Stimulated activated CD4-positive, alpha-beta T cell treated with anti-CD3 and anti-CD28 coated beads, Interleukin-4, amount 100 ng/mL, for 24 hours (primary cell): Measurements from ENCODE around the gene ADGRB2.

Source experiments
- DNase-seq: peaks from one replicate; pipeline ENCODE4 v3.0.0-alpha.2; 2020

ADGRB2 gene

DNA sequence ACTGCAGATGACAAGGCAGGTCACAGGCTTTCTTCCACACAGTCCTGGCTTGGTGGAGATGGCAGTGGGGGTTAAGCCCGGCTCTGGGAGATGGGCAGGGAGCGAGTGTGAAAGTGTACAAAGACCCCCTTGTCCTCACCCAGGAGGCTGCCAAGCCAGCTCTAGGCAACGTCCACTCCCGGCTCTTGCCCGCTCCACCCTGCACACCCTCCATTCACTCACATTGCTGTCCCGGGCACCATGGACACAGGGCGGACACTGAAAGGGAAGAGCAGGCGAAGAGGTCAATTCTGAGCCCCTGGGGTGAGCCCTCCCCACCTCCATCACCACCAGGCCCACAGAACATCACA is 69.2 kb downstream of the ADGRB2 start:
- DNase-seq, result no peak

DNA sequence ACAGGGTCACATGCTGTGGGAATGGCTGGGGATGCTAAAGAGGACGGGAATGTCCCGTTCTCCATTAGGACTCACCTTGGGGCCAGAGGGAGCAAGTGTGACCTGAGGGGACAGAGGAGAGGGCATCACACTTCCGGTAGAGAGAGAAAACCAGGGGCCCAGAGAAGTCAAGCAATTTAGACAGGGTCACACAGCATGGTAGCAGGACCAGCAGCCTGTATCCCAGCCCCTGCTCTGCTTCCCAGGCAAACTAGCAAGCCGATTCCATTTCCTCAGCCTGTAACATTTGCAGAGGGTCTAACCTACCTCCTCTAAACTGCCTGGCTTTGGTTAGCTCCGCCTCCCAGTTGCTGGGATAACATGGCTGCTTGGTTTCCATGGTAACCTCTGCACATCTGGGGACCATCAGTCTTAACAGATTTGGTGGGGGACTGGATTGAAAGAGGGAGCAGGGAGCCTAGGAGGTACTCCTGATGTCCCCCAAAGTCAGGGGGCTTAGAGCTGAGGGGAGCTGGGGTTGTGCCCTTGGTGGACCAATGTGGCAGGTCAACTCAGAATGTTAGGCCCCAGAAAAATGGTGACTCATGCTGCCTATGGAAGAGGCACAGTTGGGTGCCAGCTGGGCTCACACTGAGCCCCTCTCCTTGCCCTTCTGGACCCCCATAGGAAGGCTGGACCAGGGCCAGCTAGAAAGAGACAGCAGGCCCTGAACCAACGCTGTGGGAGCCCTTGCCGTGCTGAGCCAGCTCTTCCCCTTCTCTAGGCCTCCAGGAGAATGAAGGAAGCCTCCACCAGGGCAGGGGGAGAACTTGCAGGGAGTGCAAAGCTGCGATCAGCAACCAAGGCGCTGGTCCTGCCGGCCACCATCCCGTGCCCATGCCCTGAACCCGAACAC is 69.8 kb downstream of the ADGRB2 start:
- no peak for DNase-seq

DNA sequence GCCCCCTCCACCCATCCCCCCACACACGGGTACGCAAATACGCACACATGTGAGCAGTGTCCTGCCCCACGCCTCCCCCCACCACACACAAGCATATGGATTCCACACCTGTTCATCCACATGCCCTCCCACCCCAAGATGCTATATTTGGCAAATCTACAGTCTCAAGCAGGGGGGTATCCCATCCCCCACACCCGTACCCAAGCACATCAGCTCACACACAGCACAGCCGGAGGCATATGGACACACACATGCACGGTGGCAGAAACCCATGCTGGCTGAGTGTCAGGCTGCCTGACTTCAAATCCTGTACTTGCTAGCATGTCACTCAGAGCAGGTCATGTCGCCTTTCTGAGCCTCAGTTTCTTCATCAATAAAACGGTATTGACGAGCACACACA is 70.9 kb downstream of the ADGRB2 start:
- DNase-seq, result no peak

DNA sequence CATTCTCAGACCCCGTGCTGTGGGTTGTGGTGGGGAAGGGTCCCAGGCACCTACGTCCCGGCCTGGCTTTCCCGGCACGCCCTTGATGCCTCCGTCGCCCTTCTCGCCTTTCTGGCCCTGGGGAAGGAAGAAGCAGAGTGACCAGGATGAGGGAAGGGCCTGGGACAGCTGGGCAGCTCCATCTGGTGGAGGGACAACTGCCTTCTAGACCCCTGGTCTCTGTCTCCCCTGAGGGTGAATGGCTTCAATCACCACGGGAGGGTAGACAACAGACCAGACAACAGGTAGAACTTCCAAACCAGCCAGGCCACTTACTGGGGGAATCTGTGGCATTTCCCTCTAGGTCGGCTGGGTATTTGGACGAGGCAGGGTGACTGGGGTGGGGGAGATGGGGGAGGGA is 72.2 kb downstream of the ADGRB2 start:
- DNase-seq, result no peak

DNA sequence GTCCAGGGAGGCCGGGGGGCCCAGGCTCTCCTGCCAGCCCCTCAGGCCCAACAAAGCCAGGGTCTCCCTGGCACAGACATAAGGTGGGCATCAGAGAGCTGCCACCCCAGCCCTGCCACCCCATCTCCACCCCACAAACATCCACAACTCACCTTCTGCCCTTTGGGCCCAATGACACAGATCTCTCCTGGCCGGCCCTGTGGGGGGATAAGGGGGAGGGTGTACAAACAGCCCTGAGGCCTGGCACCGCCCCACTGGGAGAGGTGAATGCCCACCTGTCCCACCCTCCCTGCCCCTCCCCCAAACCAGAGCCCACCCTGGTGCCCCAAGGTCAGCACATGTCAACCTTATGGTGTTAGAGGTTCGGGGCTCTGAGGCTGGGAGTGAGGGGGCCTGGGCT is 72.7 kb downstream of the ADGRB2 start:
- DNase-seq, result no peak

DNA sequence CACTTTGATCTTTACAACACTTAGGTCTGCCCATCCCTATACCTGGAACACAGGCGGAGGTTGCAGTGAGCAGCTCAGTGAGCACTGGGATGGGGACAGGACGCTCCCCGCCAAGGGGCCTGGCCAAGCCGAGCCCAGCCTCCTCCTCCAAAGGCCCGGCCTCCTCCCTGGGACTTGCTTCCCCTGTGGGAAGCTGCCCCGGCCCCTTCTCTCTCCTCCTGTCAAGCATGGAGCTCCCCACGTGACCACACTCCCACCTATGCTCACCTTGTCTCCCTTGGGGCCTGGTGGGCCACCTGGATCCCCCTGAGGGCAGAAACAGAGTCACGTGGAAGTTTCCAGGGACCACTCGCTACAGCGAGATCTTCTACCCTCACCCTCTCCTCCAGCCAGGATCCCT is 73.2 kb downstream of the ADGRB2 start:
- DNase-seq, result no peak

DNA sequence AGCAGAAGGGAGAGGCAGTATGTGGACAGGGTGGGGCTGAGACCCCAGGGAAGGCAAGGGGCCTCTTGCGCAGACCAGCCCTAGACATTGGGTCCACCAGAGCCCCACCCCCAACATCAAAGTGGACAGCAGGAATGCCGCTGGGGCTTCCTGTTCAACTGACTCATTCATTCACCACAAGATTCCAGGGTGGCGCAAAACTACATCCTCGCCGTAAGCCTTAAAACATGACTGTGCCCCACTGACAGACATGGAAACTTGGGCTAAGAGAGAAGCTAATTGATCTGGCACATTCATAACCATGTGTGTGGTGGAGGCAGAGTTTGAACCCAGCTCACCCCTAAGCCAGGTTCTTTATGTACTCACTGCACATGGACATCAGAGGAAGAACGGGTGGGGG is 74.3 kb downstream of the ADGRB2 start:
- no peak for DNase-seq

DNA sequence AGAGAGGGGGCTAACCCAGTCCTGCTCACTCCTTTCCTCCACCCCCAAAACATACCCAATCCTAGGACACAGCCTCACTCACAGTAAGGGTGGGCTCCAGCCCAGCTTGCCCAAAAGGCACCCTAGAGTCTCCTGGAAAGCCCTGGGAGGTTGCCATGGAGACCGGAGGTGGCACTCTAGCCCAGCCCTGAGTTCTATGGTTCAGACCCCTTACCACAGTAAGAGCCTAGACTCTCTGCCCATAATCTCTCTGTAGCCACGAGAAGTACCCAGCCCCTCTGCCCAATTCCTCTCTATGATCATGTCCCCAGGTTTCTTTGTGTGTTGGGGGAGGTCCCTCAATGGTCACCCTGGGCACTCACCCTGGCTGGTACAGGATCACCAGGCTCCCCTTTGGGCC is 74.8 kb downstream of the ADGRB2 start:
- DNase-seq, result no peak

DNA sequence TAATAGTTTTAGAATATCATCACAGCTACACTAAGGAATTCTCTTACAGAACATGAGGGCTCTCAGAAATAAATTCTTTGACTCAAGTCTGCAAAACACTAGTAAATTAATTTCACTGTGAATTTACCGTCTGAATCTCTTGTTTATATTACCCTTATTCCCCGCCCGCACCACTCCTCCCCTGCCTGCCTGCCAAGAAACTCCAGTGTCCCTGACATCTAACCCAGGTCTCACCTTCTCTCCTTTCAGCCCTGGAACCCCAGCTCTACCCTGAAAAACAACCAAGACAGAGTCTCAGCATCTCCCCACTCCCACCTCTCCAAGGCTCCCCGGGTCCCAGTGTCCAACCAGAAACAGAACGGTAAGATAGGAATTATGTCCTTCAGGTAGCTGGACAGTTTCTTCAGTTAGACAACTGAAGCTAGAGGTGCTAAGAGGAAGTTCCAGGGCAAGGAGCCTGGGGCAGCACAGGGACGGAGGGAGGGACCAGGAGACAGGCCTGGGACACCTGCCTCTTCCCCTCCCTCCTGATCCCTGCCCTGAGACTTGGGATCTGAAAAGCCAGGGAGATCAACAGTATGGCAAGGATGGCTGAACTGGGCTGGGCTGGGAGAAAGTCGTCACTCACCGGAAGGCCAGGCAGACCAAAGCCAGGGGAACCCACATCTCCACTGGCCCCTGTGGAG is 75.8 kb downstream of the ADGRB2 start:
- no peak for DNase-seq

DNA sequence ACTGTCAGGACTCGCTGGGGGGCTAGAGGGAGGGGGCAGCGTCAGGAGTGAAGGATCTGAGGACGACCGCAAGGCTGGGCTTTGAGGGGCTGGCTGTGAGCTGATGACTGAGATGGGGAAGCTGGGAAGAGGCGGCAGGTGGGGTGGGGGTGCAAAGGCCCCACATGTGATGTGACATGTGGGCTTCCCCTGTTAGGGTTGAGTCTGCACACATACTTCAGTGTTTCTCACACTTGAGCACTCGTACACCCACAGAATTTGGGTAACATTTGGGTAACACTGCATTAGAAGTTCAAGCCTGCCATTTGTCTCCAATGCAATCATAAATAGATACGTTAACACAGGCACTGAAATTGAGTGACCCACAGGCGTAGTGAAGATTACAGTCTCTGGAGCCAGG is 76.5 kb downstream of the ADGRB2 start:
- no peak for DNase-seq

DNA sequence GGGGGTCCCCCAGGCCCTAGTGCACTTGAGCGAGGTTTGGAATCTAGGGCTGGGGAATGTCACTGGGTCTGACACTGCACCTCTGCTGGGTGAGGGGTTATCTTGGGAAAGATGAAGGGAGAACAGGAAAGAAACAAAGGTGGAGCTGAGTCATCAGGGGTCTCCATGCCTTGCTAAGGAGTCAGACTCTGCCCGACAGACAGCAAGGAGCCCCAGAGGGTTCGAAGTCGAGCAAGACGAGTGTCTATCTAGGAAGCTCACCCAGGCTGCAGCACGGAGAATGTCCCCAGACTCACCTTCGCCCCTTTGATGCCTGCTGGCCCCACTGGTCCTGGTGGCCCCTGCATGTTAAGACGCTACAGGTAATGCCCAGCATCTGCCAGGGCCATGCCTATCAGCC is 78.3 kb downstream of the ADGRB2 start:
- no peak for DNase-seq

DNA sequence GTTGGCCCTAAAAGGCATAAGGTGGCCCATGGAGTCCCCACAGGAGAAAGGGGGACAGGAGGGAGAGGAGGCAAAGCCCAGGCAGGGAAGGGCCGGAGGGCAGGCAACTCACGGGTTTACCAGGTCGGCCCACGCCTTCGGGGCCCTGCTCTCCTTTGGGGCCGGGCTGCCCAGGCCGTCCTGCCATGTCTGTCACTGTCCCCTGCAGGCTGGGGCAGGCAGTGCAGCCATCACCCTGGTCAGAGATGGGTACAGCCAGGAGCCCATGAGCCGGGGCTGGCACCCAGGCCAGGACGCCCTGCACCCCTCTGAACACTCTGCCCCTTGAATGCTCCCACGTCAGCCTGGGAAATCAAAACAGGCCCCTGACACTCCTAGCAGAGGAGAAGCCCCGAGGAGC is 80.1 kb downstream of the ADGRB2 start:
- no peak for DNase-seq

DNA sequence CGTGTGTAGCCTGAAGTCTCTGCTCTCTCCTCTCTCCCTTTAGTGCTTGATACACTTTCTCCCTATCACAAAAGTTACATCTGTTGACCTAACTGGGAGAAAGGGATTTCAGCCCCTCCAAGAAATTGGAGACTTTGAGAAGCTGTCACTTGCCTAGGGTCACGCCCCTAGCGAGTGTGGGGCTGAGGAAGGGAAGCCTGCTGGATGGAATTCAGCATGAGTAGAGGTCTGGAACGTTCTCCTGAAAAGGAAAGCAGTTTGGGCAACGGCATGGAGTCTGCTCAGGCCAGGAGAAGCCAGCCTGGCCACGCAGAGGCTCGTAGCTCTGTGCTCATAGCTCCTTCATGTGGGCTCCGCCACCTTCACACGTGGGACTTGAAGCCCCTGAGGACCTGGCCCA is 82.7 kb downstream of the ADGRB2 start:
- DNase-seq, result no peak

DNA sequence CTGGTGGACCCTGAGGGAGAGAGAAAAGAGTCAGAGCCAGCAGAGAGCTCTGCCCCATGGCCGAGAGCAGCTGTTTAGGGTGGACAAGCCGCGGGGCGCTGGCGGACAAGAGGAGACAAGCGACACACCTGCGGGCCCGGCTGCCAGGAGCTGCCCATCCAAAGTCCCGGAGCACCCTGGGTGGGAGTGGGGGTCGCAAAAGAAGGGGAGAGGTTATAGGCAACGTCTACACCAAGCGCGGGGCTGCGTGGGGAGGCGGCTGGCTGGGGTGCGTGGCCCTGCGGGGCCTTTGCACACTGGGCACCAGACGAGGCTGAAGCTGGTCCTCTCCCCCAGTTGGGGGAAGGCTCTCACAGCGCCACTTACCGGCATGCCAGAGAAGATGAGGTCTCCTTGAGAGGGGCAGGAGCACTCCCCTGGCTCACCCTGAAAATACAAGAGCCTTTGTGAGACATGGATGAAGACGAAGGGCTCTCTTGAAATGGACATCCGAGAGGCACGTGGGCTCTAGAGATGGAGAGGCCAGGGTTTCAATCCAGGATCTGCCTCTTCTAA is 84.4 kb downstream of the ADGRB2 start:
- no peak for DNase-seq

DNA sequence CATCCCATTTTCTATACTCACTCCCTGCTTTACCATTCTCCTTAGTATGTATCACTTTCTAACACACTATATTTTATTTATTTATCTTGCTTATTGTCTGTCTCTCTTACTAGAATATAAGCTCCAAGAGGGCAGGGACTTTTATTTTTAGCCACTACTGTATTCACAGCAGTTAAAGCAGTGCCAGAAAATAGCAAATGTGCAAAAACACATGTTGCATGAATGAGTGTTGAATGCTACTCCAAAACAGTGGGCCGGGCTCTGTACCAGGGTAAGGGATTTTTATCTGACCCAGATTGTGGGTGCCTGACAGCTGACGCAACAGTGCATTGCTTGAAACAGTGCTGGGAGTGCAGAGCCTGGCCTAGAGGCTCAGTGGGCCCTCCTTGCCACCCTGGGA is 85.0 kb downstream of the ADGRB2 start:
- DNase-seq, result no peak

DNA sequence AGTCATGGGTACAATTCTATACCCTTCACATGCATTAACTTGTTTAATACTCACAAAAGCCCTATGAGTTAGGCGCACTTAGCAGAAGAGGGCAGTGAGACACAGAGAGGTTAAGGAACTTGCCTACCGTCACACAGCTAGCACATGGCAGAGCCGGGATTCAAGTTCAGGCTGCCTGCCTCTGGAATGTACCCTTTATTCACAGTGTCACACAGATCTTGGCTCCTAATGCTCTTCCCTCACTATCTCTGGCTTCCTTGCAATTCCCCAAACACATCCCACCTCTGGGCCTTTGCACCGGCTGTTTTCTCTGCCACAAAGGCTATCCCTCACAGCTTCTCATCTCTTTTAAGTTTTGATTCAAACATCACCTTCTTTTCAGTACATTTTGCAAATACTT is 85.5 kb downstream of the ADGRB2 start:
- no peak for DNase-seq

DNA sequence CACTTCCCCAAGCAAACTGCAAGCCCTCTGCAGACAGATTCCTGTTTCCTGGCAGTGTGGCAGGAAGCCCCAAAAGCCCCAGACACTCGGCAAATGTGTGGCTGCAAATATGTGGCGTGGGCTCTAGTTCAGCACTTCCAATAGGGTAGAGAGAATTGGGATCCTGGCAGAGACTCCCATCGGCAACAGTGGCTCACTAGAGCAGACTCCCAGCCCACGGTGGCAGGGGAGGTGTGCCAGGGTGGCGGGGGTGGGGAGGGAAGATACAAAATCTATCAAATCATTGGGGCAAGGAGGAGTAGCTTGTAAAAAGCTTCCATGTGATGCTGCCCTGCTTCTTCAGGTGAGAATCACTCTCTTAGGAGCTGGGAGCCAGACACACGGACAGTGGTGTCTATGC is 86.2 kb downstream of the ADGRB2 start:
- DNase-seq, result no peak

DNA sequence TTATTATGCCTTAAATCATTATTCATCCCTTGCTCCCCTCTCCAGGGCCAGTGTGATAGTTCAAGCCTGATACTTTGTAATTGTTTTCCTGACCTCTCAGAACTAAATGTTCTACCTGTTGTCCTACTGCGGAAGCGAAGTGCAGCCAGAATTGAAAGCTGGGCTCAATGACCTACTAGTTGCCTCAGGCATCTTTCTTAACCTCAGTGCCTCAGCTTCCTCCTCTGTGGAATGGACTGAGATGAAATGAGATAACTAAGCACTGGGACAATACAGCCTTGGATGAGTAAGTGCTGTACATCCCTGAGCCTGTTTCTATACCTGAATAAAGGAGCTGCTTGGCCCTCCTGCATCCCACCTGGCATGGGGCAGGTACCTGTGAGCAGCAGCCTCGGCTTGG is 86.7 kb downstream of the ADGRB2 start:
- DNase-seq, result no peak
